ENCODE data around the gene SPECC1.

DNA sequence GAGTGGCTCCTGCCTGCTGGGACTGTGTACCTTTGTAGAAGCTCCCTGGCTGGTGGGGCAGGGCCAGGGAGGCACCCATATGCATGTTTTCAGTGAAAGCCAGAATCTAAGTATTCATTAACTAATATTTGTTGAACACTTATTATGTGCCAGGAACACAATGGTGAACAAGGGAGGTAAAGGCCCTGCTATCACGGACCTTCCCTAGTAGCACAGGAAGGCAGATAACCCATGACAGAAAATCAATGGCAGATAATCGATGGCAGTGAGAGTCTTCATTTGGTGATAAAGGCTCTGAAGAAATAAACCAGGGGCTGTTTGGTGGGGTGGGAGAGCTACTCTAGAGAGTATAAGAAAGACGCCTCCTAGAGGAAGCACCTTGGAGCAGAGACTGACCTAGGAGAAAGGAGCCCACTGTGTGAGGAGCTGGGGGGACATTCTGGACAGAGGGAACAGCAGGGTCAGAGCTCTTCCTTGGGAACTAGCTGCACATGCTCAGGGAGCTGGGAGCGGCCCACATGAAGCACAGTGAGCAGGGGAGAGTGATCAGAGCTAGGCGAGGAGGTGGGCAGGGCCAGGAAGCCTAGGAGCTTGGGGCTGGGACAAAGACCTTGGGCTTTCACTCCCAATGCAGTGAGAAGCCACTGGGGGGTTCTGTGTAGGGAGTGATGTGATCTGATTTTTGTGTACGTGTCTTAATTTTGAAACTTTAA lies 78.5 kb downstream of the SPECC1 start:
- TF ChIP-seq, protein P1, sequence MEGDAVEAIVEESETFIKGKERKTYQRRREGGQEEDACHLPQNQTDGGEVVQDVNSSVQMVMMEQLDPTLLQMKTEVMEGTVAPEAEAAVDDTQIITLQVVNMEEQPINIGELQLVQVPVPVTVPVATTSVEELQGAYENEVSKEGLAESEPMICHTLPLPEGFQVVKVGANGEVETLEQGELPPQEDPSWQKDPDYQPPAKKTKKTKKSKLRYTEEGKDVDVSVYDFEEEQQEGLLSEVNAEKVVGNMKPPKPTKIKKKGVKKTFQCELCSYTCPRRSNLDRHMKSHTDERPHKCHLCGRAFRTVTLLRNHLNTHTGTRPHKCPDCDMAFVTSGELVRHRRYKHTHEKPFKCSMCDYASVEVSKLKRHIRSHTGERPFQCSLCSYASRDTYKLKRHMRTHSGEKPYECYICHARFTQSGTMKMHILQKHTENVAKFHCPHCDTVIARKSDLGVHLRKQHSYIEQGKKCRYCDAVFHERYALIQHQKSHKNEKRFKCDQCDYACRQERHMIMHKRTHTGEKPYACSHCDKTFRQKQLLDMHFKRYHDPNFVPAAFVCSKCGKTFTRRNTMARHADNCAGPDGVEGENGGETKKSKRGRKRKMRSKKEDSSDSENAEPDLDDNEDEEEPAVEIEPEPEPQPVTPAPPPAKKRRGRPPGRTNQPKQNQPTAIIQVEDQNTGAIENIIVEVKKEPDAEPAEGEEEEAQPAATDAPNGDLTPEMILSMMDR (conservative IDR thresholded peaks at IDR 0.05 in 1 of 2, IDR thresholded peaks at IDR 0.05 in 1 of 2; ENCODE audit: low read depth in 1 of 2, low read length in 2 of 2), result no peak
- TF ChIP-seq EZH2 (IDR thresholded peaks at IDR 0.05; ENCODE audit: low read length, missing control alignments), result no peak

Data from fibroblast of lung (primary cell).